Activated naive CD4-positive, alpha-beta T cell treated with Interleukin-2 at 50 U/mL for 16 hours (primary cell): Measurements from ENCODE around the gene TUT4.
"Not testable (repeated sequence)": the region's sequence is repeated elsewhere in the genome, so short reads cannot be mapped to it uniquely, and the experiment has no call there.

Experiments
- DNase-seq: peaks from one replicate; pipeline ENCODE4 v3.0.0-alpha.2; 2020

Gene TUT4, protein sequence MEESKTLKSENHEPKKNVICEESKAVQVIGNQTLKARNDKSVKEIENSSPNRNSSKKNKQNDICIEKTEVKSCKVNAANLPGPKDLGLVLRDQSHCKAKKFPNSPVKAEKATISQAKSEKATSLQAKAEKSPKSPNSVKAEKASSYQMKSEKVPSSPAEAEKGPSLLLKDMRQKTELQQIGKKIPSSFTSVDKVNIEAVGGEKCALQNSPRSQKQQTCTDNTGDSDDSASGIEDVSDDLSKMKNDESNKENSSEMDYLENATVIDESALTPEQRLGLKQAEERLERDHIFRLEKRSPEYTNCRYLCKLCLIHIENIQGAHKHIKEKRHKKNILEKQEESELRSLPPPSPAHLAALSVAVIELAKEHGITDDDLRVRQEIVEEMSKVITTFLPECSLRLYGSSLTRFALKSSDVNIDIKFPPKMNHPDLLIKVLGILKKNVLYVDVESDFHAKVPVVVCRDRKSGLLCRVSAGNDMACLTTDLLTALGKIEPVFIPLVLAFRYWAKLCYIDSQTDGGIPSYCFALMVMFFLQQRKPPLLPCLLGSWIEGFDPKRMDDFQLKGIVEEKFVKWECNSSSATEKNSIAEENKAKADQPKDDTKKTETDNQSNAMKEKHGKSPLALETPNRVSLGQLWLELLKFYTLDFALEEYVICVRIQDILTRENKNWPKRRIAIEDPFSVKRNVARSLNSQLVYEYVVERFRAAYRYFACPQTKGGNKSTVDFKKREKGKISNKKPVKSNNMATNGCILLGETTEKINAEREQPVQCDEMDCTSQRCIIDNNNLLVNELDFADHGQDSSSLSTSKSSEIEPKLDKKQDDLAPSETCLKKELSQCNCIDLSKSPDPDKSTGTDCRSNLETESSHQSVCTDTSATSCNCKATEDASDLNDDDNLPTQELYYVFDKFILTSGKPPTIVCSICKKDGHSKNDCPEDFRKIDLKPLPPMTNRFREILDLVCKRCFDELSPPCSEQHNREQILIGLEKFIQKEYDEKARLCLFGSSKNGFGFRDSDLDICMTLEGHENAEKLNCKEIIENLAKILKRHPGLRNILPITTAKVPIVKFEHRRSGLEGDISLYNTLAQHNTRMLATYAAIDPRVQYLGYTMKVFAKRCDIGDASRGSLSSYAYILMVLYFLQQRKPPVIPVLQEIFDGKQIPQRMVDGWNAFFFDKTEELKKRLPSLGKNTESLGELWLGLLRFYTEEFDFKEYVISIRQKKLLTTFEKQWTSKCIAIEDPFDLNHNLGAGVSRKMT (N-terminal part only)

DNA sequence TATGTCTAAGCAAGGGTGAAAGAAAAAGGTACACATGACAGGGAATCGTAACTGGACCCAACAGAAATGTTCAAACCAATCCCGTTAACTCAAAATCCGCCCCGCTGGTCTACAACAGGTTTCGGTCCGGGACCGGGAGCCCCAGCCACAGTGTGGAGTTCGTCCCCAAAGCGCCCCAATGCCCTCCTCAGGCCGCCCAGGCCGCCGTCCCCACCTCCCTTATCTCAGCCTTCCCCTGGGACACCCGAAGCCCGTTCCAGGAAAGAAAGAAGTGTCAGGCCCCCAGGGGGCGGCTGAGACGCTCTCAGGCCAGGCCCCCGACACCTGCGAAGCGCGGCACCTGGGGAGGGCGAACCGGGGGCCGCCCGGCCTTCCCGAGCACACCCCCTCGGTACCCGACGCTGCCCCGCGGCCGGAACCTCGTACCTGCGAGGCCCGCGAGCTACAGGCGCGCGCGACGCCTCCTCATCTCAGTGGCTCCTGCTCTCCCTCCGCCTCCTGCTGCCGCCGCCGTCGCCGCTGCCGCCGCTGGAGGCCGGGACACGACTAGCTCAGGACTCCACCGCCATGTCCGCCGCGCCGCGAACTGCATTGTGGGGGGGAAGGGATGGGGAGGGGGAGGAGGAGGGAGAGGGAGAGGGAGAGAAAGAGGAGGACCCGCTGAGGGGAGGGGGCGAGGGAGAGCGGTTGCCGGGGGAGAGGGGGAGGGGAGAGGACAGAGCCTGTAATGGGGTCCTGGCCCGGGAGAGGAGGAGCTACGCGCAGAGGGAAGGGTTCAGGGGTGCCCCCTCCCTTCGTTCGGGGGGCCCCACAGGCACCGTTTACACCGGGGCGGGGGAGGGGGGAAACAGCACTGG is at the start of gene TUT4:
TSS of gene TUT4 (minus strand) at position 588 of the 857 bp plus-strand sequence. CDS start 26,812 bp downstream, outside the sequence.
- DNase-seq = peak; percentile 79

DNA sequence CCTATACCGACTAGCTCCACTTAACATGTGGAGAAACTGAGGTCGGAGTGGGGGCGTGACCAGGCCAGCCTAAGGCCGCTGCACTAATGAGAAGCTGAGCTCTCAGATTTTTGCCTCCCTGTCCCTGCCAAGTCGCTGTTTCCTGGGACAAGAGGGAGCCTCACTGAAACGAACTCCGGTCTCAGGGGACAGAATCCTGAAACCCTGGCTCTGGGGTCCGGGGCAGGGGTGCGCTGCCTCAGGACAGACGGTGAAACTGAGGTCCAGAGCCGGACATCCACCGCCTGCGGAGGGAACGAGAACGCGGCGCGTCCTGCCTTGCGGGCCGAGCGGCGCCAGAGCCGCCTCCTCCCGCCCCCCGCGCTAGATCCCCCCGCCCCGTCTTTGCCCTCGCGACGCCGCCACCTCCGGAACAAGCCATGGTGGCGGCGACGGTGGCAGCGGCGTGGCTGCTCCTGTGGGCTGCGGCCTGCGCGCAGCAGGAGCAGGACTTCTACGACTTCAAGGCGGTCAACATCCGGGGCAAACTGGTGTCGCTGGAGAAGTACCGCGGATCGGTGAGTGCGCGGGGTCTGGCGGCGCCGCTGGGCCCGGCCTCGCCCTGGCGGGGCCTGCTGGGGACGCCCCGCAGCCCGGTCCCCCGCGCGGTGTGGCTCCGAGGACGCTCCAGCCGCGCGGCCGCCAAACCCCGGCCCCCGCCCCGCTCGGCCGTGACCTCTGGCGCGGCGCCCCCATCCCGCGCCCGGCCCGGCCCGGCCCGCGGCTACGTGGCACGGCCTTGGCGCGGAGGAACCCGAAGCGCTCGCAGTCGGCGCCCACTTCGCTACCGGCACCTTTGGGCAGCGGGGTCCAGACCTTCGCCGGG is 49.3 kb upstream of the TUT4 start, which contains the start of gene GPX7:
TSS of gene GPX7 (plus strand) at position 381 of the 865 bp plus-strand sequence. CDS start at position 420, 39 bp downstream.
- DNase-seq = peak; percentile 54

DNA sequence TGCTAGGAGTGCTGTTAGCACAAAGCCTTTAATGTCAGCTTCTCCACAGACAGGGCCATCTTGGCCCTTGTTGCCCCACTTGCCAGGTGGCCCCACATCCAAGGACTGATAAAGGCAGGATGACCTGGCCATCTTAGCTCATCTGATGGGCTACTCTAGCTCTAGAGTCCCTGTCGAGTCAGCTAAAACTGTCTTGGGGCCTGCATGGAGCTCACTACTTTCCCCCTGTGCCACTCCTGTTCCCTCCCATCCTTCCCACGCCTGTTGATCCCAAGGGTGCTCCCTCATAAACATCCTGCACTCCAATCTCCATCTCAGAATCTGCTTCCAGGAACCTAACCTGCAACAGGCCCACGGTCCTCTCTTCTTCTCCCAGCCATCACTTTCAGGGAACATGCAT is 48.6 kb upstream of the TUT4 start:
- DNase-seq = no peak

DNA sequence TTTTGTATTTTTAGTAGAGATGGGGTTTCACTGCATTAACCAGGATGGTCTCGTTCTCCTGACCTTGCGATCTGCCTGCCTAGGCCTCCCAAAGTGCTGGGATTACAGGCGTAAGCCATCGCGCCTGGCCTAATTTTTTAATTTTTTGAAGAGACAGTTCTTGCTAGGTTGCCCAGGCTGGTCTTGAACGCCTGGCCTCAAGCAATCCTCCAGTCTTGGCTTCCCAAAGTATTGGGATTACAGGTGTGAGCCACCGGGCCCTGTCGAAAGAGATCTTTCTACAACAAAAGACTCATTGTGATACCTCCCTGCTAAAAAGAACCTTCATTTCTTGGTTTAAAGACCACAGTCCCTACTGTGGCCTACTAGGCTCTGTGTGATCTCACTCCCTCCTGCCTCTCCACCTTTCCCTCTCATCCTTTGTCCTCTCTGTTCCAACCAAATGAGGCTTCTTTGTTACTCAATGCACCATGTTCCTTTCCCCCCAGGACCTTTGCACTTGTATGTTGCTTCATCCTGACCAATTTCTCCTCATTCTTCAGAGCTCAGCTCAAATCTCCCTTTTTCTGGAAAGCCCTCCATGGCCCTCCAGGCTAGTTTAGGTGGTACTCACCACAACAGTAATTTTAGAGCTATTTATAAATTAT is 47.8 kb upstream of the TUT4 start:
- no peak for DNase-seq

DNA sequence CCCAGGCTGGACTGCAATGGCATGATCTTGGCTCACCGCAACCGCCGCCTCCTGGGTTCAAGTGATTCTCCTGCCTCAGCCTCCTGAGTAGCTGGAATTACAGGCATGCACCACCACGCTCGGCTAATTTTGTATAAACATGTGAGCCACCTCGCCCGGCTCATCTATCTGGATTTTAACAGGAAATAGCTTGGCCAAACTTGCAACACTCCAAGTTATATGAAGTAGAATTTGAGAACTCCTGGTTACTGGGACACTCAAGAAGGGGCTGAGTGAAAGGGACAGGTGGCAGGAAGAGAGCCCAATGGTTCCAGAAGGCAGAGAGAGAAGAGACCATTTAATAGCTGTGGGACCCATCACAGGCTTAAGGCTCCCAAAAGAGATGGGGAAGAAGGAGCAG is 46.3 kb upstream of the TUT4 start:
- DNase-seq = no peak

DNA sequence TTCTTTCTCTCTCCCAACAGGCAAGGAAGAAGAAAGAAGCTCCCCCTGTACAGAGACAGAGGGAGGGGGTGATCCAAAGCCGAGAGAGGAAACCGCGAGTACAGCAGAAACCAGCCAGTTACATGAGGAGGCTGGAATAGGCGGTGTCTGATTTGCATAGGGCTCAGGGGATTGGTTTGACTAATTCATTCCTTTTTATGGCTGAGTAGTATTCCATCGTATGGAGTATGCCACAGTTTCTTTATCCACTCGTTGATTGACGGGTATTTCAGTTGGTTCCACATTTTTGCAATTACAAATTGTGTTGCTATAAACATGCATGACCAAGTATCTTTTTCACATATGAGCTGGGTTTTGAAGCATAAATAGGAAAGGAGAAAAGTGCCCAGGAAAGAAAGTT is 45.8 kb upstream of the TUT4 start:
- no peak for DNase-seq

DNA sequence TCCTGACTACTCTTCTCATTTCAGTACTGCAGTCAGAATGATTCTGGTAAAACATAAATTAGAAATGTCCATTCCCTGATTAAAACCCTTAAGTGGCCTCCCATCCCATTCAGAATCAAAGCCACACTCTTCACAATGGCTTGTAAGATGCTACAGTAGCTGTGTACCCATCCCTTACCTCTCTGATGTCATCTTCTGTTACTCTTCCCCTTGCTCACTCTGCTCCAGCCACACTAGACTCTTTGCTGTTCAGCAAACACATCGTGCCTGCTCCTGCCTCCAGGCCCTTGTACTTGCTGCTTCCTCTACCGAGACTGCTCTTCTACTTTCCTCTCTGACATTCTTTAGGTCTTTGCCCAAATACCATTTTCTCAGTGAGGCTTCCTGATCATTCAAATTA is 45.0 kb upstream of the TUT4 start:
- DNase-seq = no peak

DNA sequence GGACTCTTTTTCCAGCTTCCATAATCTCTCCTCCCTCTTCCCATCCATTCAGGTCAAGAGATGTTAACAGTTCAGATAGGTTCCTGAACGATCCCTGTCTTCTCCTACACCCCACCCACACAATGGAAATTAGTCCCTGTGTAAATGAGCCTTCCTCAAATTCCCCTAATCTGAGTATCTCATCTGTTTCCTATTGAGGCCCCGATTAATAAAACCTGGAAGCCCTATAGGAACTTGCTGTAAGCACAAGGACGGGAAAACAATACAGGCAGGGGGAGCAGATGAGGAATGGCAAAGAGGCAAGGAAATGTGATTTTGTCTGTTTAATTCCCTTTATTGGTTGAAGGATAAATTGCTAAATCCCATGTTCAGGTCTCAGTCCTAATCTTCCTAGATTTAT is 42.2 kb upstream of the TUT4 start:
- no peak for DNase-seq

DNA sequence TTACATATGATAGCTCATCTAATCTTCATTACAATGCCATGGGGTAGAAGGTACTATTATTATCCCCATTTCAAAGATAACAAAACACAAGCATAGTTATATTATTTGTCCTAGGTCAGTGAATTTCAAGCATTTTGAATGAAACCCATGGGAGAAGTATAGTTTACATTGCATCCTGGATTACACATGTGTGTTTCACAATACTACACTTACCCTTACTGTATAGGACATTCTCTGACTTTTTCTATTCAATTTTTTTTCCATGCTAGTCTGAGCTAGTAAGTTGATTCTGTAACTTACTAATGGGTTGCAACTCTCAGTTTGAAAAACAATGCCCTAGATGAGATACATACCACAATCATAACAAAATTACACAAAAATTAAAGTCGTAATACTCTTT is 40.6 kb upstream of the TUT4 start:
- DNase-seq = no peak

DNA sequence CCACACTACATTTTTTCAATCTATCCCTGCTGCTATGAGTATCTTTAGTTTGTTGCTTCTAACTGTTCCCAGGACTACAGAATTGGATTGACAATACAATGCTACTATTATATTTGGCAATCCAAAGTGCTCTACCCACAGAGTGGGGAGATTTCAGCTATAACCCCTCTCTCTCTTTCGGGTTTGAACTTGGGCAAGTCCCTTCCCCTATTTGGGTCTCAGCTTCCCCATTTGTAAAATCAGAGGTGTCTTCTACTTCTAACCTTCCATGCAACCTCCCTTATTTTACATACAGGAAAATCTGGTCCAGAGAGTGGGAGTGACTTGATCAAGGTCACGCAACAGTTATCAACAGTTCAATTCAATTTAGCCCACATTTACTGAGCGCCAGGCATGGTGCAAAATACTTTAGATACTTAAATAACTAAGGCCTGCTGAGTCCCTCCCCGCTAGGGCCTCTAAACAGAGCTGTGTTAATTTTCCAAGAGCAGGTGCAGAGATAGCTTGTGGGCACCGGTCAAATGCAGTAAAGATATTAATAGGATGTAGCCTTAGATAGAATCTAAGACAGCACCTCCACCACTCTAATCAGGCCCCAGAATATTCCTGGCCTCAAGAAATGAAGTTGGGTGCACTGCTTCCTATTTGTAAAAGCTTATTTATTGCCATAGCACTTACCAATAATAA is 39.9 kb upstream of the TUT4 start:
- no peak for DNase-seq

DNA sequence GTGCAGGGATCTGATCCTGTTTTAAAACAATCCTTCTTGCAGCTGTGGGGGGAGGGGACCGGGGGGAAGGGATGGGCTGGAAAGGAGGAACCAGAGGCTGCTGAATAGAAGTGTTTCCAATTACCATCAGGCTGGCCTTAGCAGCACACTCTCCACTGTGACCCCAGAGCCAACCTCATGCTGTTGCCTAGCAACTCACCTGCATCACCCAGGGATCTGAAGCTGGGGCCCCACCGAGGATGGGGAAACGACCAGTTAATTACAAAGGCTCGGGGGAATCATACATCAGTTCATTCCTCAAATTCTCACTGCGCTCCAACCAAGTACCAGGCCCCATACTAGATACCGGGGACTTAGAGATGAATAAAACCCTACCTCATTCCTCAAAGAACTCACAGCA is 37.4 kb upstream of the TUT4 start:
- no peak for DNase-seq

DNA sequence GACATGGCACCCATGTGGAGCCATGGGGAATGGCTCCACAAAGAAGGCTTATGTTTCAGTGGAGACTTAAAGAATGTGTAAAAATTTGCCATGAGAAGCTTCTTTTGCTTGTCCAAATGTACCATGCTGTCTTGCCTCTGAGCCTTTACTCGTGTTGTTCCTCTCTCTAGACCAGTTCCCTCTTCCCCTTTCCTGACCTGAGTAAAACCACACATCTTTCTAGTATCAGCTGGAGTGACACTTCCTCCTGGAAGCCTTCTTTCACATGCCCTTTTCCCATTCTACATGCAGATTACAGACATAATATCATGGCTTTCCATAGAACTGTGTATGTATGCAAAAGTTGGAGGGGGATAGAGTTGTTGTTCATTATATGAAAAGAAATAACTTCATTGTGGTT is 35.6 kb upstream of the TUT4 start:
- DNase-seq = no peak

DNA sequence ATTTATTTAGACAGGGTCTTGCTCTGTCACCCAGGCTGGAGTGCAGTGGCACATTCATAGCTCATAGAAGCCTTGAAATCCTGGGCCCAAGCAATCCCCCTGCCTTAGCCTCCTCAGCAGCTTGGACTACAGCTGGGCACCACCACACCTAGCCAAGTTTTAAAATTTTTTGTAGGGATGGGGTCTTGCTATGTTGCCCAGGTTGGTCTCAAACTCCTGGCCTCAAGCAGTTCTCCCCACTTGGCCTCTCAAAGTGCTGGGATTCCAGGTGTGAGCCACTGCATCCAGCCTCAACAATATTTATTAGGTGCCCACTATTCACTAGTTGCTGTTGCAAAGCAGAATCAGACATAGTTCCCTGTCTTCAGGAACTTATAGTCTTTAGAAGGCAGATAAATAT is 35.1 kb upstream of the TUT4 start:
- no peak for DNase-seq

DNA sequence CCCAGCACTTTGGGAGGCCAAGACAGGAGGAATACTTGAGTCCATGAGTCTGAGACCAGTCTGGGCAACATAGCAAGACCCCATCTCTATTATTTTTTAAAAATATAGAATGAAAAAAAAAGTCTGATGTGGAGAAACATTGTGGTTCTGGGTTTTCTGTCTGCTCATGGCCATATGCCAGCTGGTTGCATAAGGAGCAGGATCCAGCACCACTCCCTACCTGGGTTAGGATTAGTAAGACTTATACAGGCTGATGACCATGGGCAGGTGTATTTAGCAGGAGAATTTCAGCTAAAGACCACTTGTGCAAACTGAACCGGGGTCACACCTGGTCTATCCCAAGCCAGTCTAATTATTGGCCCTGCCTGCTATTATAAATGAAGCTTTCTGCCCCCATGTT is 32.6 kb upstream of the TUT4 start:
- DNase-seq = no peak

DNA sequence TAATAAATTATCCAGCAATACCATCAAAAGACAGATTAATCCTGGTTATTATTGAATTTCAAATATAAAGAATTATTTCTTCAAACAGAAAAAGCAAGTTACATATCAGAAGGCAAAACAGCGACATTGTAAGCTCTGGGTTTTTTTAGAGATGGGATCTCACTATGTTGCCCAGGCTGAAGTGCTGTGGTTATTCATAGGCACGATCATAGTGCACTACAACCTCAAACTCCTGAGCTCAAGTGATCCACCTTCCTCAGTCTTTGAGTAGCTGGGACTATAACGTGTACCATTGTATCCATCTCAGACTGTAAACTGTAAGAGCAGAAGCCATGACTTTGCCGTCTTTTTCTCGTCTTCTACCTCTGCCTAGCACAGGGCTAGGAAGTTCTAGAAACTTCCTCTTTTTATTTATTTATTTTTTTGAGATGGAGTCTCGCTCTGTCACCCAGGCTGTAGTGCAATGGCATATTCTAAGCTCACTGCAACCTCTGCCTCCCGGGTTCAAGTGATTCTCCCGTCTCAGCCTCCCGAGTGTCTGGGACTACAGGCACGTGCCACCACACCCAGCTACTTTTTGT is 29.3 kb upstream of the TUT4 start:
- DNase-seq = no peak

DNA sequence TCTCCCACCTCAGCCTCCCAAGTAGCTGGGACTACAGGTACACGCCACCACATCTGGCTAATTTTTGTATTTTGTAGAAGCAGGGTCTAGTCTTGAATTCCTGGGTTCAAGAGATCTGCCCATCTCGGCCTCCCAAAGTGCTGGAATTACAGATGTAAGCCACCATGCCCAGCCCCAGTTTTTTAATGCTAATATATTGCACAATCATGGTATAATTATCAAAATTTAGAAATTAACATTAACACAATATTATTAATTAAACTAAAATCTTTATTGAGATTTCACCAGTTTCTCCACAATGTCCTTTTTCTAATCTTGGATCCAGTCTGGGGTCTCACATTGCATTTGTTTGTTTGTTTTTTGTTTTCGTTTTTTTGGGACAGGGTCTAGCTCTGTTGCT is 27.4 kb upstream of the TUT4 start:
- DNase-seq = no peak

DNA sequence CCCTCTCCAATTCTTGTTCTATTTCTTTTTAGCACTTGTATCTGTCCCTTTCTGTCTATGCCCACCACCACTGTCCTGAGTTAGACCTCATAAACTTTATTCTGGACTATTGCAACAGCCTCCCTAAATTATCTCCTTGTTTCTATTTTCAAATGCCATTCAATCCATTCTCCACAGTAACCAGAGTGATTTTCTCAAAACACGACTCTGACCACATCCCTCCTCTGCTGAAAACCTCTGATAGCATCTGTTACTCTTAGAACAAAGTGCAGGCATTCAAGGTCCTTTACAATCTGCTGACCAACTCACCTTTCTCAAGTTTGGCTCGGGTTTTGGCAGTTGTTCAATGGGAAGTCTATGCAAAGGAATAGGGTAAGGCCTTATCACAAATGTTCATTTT is 26.5 kb upstream of the TUT4 start:
- DNase-seq = no peak

DNA sequence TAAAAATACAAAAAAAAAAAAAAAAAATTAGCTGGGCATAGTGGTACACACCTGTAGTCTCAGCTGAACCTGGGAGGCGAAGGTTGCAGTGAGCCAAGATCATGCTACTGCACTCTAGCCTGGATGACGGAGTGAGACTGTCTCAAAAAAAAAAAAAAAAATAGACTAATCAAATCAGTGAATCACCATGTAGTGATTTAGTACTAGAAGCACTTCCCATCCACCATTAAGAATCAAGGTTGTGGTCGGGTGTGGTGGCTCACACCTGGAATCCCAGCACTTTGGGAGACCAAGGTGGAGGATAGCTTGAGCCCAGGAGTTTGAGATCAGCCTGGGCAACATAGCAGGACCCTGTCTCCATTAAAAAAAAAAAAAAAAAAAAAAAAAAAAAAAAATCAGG is 25.2 kb upstream of the TUT4 start:
- not testable (repeated sequence) for DNase-seq

DNA sequence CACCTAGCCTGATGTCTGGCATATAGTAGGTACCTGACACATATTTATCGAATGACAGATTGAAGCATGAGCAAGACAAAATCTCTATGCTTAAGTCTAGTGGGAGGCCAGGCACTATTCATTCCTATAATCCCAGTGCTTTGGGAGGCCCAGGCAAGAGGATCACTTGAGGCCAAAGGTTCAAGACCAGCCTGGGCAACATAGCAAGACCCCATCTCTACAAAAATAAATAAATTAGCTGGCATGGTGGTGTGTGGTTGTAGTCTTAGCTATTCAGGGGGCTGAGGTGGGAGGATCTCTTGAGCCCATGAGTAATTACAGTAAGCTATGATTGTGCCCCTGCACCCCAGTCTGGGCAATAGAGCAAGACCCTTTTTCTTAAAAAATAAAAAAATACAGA is 23.2 kb upstream of the TUT4 start:
- no peak for DNase-seq

DNA sequence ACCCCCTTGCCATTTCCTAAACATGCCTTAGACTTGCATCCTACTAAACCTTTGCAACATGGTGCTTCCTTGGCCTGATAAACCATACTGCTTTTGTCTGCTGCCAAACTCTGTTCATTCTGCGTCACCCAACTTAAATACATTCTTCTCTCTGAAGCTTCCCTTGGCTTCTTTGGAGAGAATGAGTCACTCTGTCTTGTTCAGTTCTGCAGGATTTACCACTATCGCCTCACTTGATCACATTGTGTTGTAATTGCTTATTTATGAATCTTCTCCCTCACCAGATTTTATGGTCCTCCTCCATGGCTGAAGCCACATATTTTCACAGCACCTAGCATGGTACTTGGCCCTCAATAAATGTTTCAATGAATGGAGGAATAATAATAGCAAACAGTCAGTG is 21.7 kb upstream of the TUT4 start:
- no peak for DNase-seq
